Measurements from ENCODE around the gene MROH9. TPM values are rescaled to one million over a fixed set of nuclear protein-coding genes. Genes with fewer than 3 reads are reported as not detected.

MROH9 gene
- total RNA-seq, 4 donors from 2014 or later: not detected

DNA sequence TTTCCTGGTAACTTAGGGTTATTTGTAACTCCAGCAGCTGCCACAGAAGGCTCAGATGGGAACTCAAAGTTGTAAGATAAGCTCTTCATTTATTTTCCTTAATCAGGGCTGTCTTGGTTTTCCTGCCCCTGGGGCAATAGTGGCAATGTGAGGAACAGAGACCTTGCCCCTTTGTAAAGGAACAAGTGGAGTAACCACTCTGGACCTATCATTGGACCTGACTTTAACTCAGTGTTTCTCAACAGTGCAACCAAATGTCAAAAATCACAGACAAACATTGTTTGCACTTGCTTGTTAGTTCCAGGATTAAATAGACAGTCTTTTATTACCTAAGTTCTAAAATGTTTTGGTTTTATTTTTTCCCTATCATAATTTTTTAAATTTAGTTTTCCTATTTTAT is 152.6 kb downstream of the MROH9 start:
- H3K27me3 ChIP-seq: no peaks in the 10 kb centered on the region
- no peaks in the 10 kb centered on the region for H3K36me3 ChIP-seq
- H3K9me3 ChIP-seq: no peaks in the 10 kb centered on the region
- TF ChIP-seq POLR2AphosphoS5 (IDR thresholded peaks at IDR 0.05): no peak
- TF ChIP-seq, protein P1, sequence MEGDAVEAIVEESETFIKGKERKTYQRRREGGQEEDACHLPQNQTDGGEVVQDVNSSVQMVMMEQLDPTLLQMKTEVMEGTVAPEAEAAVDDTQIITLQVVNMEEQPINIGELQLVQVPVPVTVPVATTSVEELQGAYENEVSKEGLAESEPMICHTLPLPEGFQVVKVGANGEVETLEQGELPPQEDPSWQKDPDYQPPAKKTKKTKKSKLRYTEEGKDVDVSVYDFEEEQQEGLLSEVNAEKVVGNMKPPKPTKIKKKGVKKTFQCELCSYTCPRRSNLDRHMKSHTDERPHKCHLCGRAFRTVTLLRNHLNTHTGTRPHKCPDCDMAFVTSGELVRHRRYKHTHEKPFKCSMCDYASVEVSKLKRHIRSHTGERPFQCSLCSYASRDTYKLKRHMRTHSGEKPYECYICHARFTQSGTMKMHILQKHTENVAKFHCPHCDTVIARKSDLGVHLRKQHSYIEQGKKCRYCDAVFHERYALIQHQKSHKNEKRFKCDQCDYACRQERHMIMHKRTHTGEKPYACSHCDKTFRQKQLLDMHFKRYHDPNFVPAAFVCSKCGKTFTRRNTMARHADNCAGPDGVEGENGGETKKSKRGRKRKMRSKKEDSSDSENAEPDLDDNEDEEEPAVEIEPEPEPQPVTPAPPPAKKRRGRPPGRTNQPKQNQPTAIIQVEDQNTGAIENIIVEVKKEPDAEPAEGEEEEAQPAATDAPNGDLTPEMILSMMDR (IDR thresholded peaks at IDR 0.05): no peak
- no peak for TF ChIP-seq EP300 (IDR thresholded peaks at IDR 0.05)
- no peak for TF ChIP-seq POLR2A (IDR thresholded peaks at IDR 0.05; ENCODE audit: low read depth)
- no peak for DNase-seq (ENCODE audit: extremely low spot score)
- H3K27ac ChIP-seq (replicated peaks in 1 of 4): no peak overlapping the region
- intact Hi-C loops (cut with DNase I): loop anchor here (10.0 kb wide), 1 partner anchor 227 kb away; the partner anchor contains the start of gene FMO4
- peaks cover 0 to 6% (median 0%) of the 10 kb centered on the region in 4 donors for H3K4me1 ChIP-seq
- no peak overlapping the region for H3K4me3 ChIP-seq

GRCh38 chr1:171090604-171091003 is 155.3 kb downstream of the MROH9 start, which contains the start of gene FMO3:
TSS of gene FMO3 (plus strand) at chr1:171090905. CDS start at chr1:171092659, 1,754 bp downstream.
- H3K27me3 ChIP-seq: no peaks in the 10 kb centered on the region
- no peak for DNase-seq (ENCODE audit: extremely low spot score)
- H3K27ac ChIP-seq (replicated peaks in 1 of 4): no peak within 1 kb of the TSS
- H3K4me3 ChIP-seq: no peak within 1 kb of the TSS
- no peaks in the 10 kb centered on the region for H3K9me3 ChIP-seq
- H3K4me1 ChIP-seq: no peaks in the 10 kb centered on the region
- TF ChIP-seq POLR2A (IDR thresholded peaks at IDR 0.05; ENCODE audit: low read depth) (no peak), EP300 (IDR thresholded peaks at IDR 0.05) (no peak), POLR2AphosphoS5 (IDR thresholded peaks at IDR 0.05) (no peak)
- TF ChIP-seq, protein P1 (IDR thresholded peaks at IDR 0.05): no peak
- intact Hi-C loops (cut with DNase I): no loop called here
- 87% methylated on average over 5 of the region's 5 CpGs for WGBS
- no peaks in the 10 kb centered on the region for H3K36me3 ChIP-seq

- H3K27ac ChIP-seq (replicated peaks in 1 of 4): no peak overlapping the region
- no peaks in the 10 kb centered on the region for H3K27me3 ChIP-seq
- H3K36me3 ChIP-seq: no peaks in the 10 kb centered on the region
- peaks cover 0 to 16% (median 2%) of the 10 kb centered on the region in 4 donors for H3K4me1 ChIP-seq
- H3K9me3 ChIP-seq: no peaks in the 10 kb centered on the region
- intact Hi-C loops (cut with DNase I): no loop called here
- no peak for TF ChIP-seq POLR2AphosphoS5 (IDR thresholded peaks at IDR 0.05)
- no peak for TF ChIP-seq POLR2A (IDR thresholded peaks at IDR 0.05; ENCODE audit: low read depth)
- WGBS: 80% methylated on average over 1 of the region's 1 CpG
- no peak overlapping the region for H3K4me3 ChIP-seq
- no peak for DNase-seq (ENCODE audit: extremely low spot score)
These were observed 168.5 kb downstream of the MROH9 start for GRCh38 chr1:171103862-171104261.

DNA sequence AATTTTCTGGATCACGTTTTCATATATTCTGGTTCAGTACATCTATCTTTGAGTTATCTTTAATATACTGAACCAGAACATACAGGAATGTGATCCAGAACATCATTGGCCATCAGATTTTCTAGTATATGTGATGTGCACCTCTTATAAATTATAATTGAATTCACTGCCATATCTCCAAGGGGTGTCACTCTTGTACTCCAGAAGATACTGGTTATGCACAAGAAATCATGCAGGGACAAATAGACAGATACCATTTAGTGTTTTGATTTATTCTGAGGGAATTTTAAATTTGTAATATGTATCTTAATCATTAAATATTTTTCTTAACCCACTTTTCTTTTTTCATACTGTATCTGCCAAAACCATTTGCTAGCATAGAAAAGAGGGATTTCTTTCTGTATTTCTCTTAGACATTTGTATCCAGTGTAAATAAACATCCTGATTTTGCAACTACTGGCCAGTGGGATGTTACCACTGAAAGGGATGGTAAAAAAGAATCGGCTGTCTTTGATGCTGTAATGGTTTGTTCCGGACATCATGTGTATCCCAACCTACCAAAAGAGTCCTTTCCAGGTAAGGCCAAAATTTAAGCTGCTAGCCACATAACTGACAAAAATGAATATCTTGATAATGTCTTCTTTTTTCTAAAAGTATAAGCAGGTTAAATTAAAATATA is 172.1 kb downstream of the MROH9 start:
- Histone ChIP-seq H3K9me3 (no peaks in the 10 kb centered on the region), H3K27ac (replicated peaks in 1 of 4) (peak overlapping the region in 2 of 4 donors; percentile 15 to 40), H3K4me1 (peaks cover 0 to 24% (median 2%) of the 10 kb centered on the region in 4 donors), H3K4me3 (no peak overlapping the region), H3K27me3 (no peaks in the 10 kb centered on the region), H3K36me3 (no peaks in the 10 kb centered on the region)
- TF ChIP-seq POLR2A (IDR thresholded peaks at IDR 0.05; ENCODE audit: low read depth) (no peak), POLR2AphosphoS5 (IDR thresholded peaks at IDR 0.05) (no peak)
- TF ChIP-seq, protein P1 (IDR thresholded peaks at IDR 0.05): peak in 1 of 3 experiments; percentile 13
- DNase-seq (ENCODE audit: extremely low spot score): no peak
- intact Hi-C loops (cut with DNase I): no loop called here
- 76% methylated on average over 3 of the region's 3 CpGs for WGBS

DNA sequence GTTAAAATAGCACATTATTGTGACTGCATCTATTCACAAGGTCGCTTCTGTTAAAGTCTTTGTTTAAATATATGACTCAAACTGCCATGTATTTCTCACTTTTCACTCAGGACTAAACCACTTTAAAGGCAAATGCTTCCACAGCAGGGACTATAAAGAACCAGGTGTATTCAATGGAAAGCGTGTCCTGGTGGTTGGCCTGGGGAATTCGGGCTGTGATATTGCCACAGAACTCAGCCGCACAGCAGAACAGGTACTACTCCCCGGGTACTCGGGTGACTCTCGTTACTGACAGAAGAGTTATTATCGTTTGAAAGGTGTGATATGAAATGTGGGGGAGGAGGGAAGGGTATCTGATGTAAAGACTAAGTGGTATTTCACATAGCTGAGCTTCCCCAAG is 172.6 kb downstream of the MROH9 start:
- Histone ChIP-seq H3K4me1 (peaks cover 0 to 24% (median 2%) of the 10 kb centered on the region in 4 donors), H3K36me3 (no peaks in the 10 kb centered on the region), H3K27ac (replicated peaks in 1 of 4) (peak overlapping the region in 3 of 4 donors; percentile 13 to 40 (median 15)), H3K27me3 (no peaks in the 10 kb centered on the region), H3K4me3 (no peak overlapping the region), H3K9me3 (no peaks in the 10 kb centered on the region)
- intact Hi-C loops (cut with DNase I): no loop called here
- TF ChIP-seq EP300 (IDR thresholded peaks at IDR 0.05) (no peak), POLR2A (IDR thresholded peaks at IDR 0.05; ENCODE audit: low read depth) (no peak), POLR2AphosphoS5 (IDR thresholded peaks at IDR 0.05) (no peak)
- TF ChIP-seq, protein P1 (IDR thresholded peaks at IDR 0.05): no peak
- WGBS: 72% methylated on average over 5 of the region's 8 CpGs
- no peak for DNase-seq (ENCODE audit: extremely low spot score)
